ENCODE measurements around the gene NBPF3. TPM values are rescaled to one million over a fixed set of nuclear protein-coding genes. Genes with fewer than 3 reads are reported as not detected.

NBPF3 gene
- total RNA-seq, 2 donors from 2014 or later, result 15.5 to 22.1 TPM

GRCh38 chr1:21524220-21524619, 84.3 kb downstream of the NBPF3 start:
- peak overlapping the region; percentile 61 for H3K27ac Mint-ChIP-seq
- TF ChIP-seq CTCF (conservative IDR thresholded peaks at IDR 0.05), result no peak

GRCh38 chr1:21524686-21525339, 84.9 kb downstream of the NBPF3 start:
- no peak overlapping the region for H3K4me3 ChIP-seq (ENCODE audit: low read length)
- Mint-ChIP-seq H3K4me1 (peaks cover 19% of the 10 kb centered on the region), H3K27me3 (ENCODE audit: insufficient read depth) (no peaks in the 10 kb centered on the region), H3K9me3 (no peaks in the 10 kb centered on the region), H3K36me3 (ENCODE audit: low read depth) (no peaks in the 10 kb centered on the region), H3K27ac (peak overlapping the region; percentile 61), H3K4me3 (no peak overlapping the region)
- no peaks in the 10 kb centered on the region for H3K9me3 ChIP-seq (ENCODE audit: control insufficient read depth, low read length)
- TF ChIP-seq CTCF (conservative IDR thresholded peaks at IDR 0.05), result no peak
- DNase-seq, result no peak
- no peaks in the 10 kb centered on the region for H3K27me3 ChIP-seq (ENCODE audit: control insufficient read depth, insufficient read depth, low read length, poor library complexity, severe bottlenecking)
- H3K27ac ChIP-seq (ENCODE audit: low read depth, low read length), result no peak overlapping the region
- H3K4me1 ChIP-seq (ENCODE audit: control insufficient read depth, insufficient read depth, low read length), result no peaks in the 10 kb centered on the region
- no peak overlapping the region for H3K9ac ChIP-seq (ENCODE audit: extremely low read depth, low read length, poor library complexity, severe bottlenecking)
- WGBS, 2 experiments (ENCODE audit: insufficient coverage in 1 of 2, insufficient read length in 1 of 2), result 88 to 90% methylated on average over 8 to 14 of the region's 14 CpGs
- no peaks in the 10 kb centered on the region for H3K36me3 ChIP-seq (ENCODE audit: control insufficient read depth, insufficient read depth, low read length)

More at GRCh38 chr1:21524220-21524619, 84.3 kb downstream of the NBPF3 start:
- Histone ChIP-seq H3K4me3 (ENCODE audit: low read length) (no peak overlapping the region), H3K9ac (ENCODE audit: extremely low read depth, low read length, poor library complexity, severe bottlenecking) (no peak overlapping the region), H3K9me3 (ENCODE audit: control insufficient read depth, low read length) (no peaks in the 10 kb centered on the region), H3K27ac (ENCODE audit: low read depth, low read length) (no peak overlapping the region), H3K4me1 (ENCODE audit: control insufficient read depth, insufficient read depth, low read length) (no peaks in the 10 kb centered on the region), H3K27me3 (ENCODE audit: control insufficient read depth, insufficient read depth, low read length, poor library complexity, severe bottlenecking) (no peaks in the 10 kb centered on the region), H3K36me3 (ENCODE audit: control insufficient read depth, insufficient read depth, low read length) (no peaks in the 10 kb centered on the region)
- DNase-seq, result no peak
- 65 to 85% methylated on average over 4 to 5 of the region's 5 CpGs for WGBS, 2 experiments (ENCODE audit: insufficient coverage in 1 of 2, insufficient read length in 1 of 2)
- H3K9me3 Mint-ChIP-seq, result no peaks in the 10 kb centered on the region
- H3K27me3 Mint-ChIP-seq (ENCODE audit: insufficient read depth), result no peaks in the 10 kb centered on the region
- no peaks in the 10 kb centered on the region for H3K36me3 Mint-ChIP-seq (ENCODE audit: low read depth)
- peaks cover 14% of the 10 kb centered on the region for H3K4me1 Mint-ChIP-seq
- no peak overlapping the region for H3K4me3 Mint-ChIP-seq

GRCh38 chr1:21525340-21525717, 85.4 kb downstream of the NBPF3 start:
- Histone ChIP-seq H3K27me3 (ENCODE audit: control insufficient read depth, insufficient read depth, low read length, poor library complexity, severe bottlenecking) (no peaks in the 10 kb centered on the region), H3K9me3 (ENCODE audit: control insufficient read depth, low read length) (no peaks in the 10 kb centered on the region), H3K4me1 (ENCODE audit: control insufficient read depth, insufficient read depth, low read length) (no peaks in the 10 kb centered on the region), H3K27ac (ENCODE audit: low read depth, low read length) (no peak overlapping the region), H3K36me3 (ENCODE audit: control insufficient read depth, insufficient read depth, low read length) (no peaks in the 10 kb centered on the region), H3K9ac (ENCODE audit: extremely low read depth, low read length, poor library complexity, severe bottlenecking) (no peak overlapping the region), H3K4me3 (ENCODE audit: low read length) (no peak overlapping the region)
- Mint-ChIP-seq H3K27ac (no peak overlapping the region), H3K27me3 (ENCODE audit: insufficient read depth) (no peaks in the 10 kb centered on the region), H3K9me3 (no peaks in the 10 kb centered on the region), H3K36me3 (ENCODE audit: low read depth) (no peaks in the 10 kb centered on the region), H3K4me1 (peaks cover 23% of the 10 kb centered on the region), H3K4me3 (no peak overlapping the region)
- no peak for DNase-seq
- TF ChIP-seq CTCF (conservative IDR thresholded peaks at IDR 0.05), result no peak
- 86 to 100% methylated on average over 3 to 7 of the region's 7 CpGs for WGBS, 2 experiments (ENCODE audit: insufficient coverage in 1 of 2, insufficient read length in 1 of 2)
